ENCODE data around the gene CNPPD1. TPM values are rescaled to one million over a fixed set of nuclear protein-coding genes. Genes with fewer than 3 reads are reported as not detected.

Gene CNPPD1
- total and polyA plus RNA-seq, 2 of the 8 experiments (the other 6 are each of a cell fraction or from before 2014, with no cell fraction given): 32.9 to 35.9 TPM

DNA sequence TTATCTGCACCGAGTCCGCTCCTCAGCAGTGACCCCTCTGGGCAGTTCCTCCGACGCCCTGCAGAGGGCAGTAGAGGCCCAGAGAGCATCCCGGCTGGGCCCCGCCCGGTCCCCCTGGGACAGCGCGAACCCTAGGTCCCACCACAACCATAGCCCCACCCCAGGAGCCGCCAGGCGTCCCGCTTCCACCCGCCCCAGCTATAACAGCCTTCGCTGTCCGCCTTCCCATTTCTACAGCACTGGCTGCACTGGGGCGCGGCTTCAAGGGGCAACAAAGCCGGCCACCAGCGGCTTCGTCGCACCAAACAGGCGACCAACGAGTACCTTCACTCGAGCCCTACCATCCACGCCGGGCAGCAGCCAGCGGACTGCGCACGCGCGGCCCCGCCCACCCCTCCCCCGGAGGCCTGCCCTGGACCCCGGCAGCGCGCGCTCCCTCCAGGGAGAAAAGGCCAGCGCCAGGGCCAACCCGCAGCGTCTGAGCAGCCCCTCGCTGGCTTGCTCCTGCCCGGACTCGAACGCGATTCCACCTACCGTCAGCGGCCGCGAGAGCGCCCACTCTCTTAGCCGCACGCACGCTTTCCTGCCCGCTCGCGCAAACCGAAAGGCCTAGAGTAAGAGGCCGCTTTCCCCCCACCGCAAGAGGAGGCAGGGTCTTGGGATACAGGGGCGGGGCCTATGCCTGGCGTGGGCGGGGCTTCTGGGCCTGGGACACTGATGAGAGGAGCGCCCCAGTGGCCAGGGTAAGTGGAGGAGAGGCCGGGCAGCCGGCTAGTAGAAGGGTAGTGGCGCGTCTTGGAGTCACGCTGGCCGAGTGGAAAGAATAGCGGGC lies 16.3 kb downstream of the CNPPD1 start, which contains the start of gene NHEJ1:
Gene NHEJ1, minus strand, starts transcription at position 630 of the 832 bp plus-strand sequence. CDS start 2,453 bp downstream, outside the sequence.
- POLR2A ChIA-PET (ENCODE audit: partially characterized antibody): interaction anchor here (0.7 to 1.5 kb wide), 5 partner anchors 16 to 94 kb away, joined by 3 to 8 read pairs (median 3); partner anchors contain the start of genes ABCB6, CNPPD1 and TUBA4A
- Histone ChIP-seq H3K4ac (replicated peaks; ENCODE audit: insufficient read length, low read depth, low read length) (peak within 1 kb of the TSS; percentile 88), H3K23me2 (ENCODE audit: low read depth, low read length) (peaks cover 2% of the 10 kb centered on the region; the same call in 1 of the 2 replicates), H3K4me1 (replicated peaks in 1 of 4; ENCODE audit: control insufficient read depth in 3 of 4, insufficient read depth in 4 of 4, low read length in 3 of 4) (peaks cover 0 to 5% (median 2%) of the 10 kb centered on the region in 4 experiments; a peak in 3 of 7 replicates), H2BK15ac (ENCODE audit: low read length) (peak within 1 kb of the TSS; percentile 92; the same call in 1 of the 2 replicates), H3K36me3 (ENCODE audit: control insufficient read depth in 2 of 4, insufficient read depth in 4 of 4, low read length in 3 of 4) (peaks cover 0 to 2% (median 0%) of the 10 kb centered on the region in 4 experiments; a peak in 2 of 8 replicates), H3K27me3 (replicated peaks in 1 of 4; ENCODE audit: control insufficient read depth in 3 of 4, extremely low read depth in 1 of 4, insufficient read depth in 3 of 4, low read length in 3 of 4) (no peaks in the 10 kb centered on the region; a peak in 2 of 7 replicates), H2BK120ac (replicated peaks; ENCODE audit: low read depth, low read length) (peak within 1 kb of the TSS; percentile 70), H2BK20ac (ENCODE audit: low read length) (no peak within 1 kb of the TSS), H4K91ac (replicated peaks; ENCODE audit: insufficient read length, low read length) (peak within 1 kb of the TSS; percentile 72), H3K18ac (ENCODE audit: extremely low read depth, low read length) (peak within 1 kb of the TSS; percentile 99; the same call in 1 of the 2 replicates), H2AFZ (ENCODE audit: low read length) (peak within 1 kb of the TSS; percentile 94), H3K9me3 (ENCODE audit: insufficient read depth in 2 of 2, low read depth in 1 of 2, low read length in 1 of 2) (no peaks in the 10 kb centered on the region), H3K56ac (replicated peaks; ENCODE audit: insufficient read length, low read depth, low read length) (peak within 1 kb of the TSS; percentile 89), H3K4me3 (ENCODE audit: extremely low read depth in 1 of 4, insufficient read depth in 2 of 4, low read depth in 3 of 4, low read length in 4 of 4) (peak within 1 kb of the TSS; percentile 78 to 83 (median 81)), H4K8ac (ENCODE audit: extremely low read depth, insufficient read depth, low read length) (peak within 1 kb of the TSS; percentile 95), H3K23ac (ENCODE audit: insufficient read length) (no peak within 1 kb of the TSS), H2BK5ac (ENCODE audit: low read depth, low read length) (peak within 1 kb of the TSS; percentile 96; the same call in 1 of the 2 replicates), H4K5ac (ENCODE audit: insufficient read length, low read depth, low read length) (peak within 1 kb of the TSS; percentile 99), H3K4me2 (ENCODE audit: insufficient read depth in 1 of 2, low read depth in 2 of 2, low read length in 2 of 2) (peak within 1 kb of the TSS; percentile 35 to 83), H4K20me1 (replicated peaks in 1 of 2; ENCODE audit: control insufficient read depth in 1 of 2, insufficient read depth in 2 of 2, low read length in 2 of 2) (peaks cover 2 to 6% of the 10 kb centered on the region in 2 experiments), H3K79me2 (ENCODE audit: control insufficient read depth in 1 of 2, insufficient read depth in 2 of 2, low read length in 2 of 2) (no peaks in the 10 kb centered on the region), H3K14ac (ENCODE audit: insufficient read length) (no peak within 1 kb of the TSS), H3K27ac (ENCODE audit: low read depth, low read length) (0 out of 2 replicates have a peak within 1 kb of the TSS, but pooled peaks have one; percentile 69), H3K79me1 (ENCODE audit: low read depth, low read length) (no peaks in the 10 kb centered on the region), H3K9ac (replicated peaks in 1 of 4; ENCODE audit: extremely low read depth in 1 of 4, low read depth in 3 of 4, low read length in 3 of 4) (peak within 1 kb of the TSS; percentile 41 to 88 (median 77)), H2AK5ac (ENCODE audit: low read depth, low read length) (no peak within 1 kb of the TSS), H2BK12ac (ENCODE audit: low read depth, low read length) (no peak within 1 kb of the TSS)
- no peak for FAIRE-seq
- DNase-seq (ENCODE audit: low read depth in 1 of 2, low spot score in 2 of 2): peak in 1 of 2 experiments; percentile 100
- CTCF ChIA-PET (ENCODE audit: partially characterized antibody): interaction anchor here (0.6 to 12.5 kb wide), 34 partner anchors 8 to 459 kb away, joined by 3 to 149 read pairs (median 4); partner anchors contain the start of genes ANKZF1, CNPPD1, GLB1L and IHH
- 3% methylated on average over 37 of the region's 70 CpGs; no CpG with 5 or more reads in 1 of the 2 experiments for WGBS, 2 experiments (ENCODE audit: extremely low coverage in 1 of 2, insufficient coverage in 1 of 2, insufficient read length in 1 of 2, insufficient replicate concordance in 2 of 2, low coverage in 1 of 2, low lambda C conversion rate in 2 of 2, missing lambda C conversion rate in 1 of 2)
- no peak for TF ChIP-seq POU5F1 (IDR thresholded peaks at IDR 0.05; ENCODE audit: low read depth, low read length)
- TF ChIP-seq NANOG (IDR thresholded peaks at IDR 0.05; ENCODE audit: insufficient read depth, low read depth, low read length, poor library complexity, severe bottlenecking): no peak
- no peak for TF ChIP-seq BACH1 (IDR thresholded peaks at IDR 0.05; ENCODE audit: low read length)
- TF ChIP-seq BRCA1 (IDR thresholded peaks at IDR 0.05; ENCODE audit: low read depth, low read length): no peak
- TF ChIP-seq POLR2AphosphoS5 (IDR thresholded peaks at IDR 0.05; ENCODE audit: low read depth, low read length): peak; percentile 56
- TF ChIP-seq GTF2F1 (IDR thresholded peaks at IDR 0.05; ENCODE audit: borderline replicate concordance, low read depth, low read length): no peak
- no peak for TF ChIP-seq TAF7 (optimal IDR thresholded peaks at IDR 0.05; ENCODE audit: borderline replicate concordance, low read depth, low read length)
- TF ChIP-seq HDAC2 (IDR thresholded peaks at IDR 0.05; ENCODE audit: borderline replicate concordance in 1 of 2, low read depth in 2 of 2, low read length in 2 of 2): no peak

Measured in H1 (cell line).